Natural killer cell (primary cell): ENCODE data around the gene MYO5A. TPM values are rescaled to one million over a fixed set of nuclear protein-coding genes. Genes with fewer than 3 reads are reported as not detected.

Experiments
- ATAC-seq, 3 donors: fragments of 150-1000 bp in 2 of 3; fragments of 200-7000 bp in 1 of 3; cut with Tn5 transposase; 1 replicate in 1 of 3; 2 replicates in 2 of 3; pipeline ENCODE4 v1.10.0; 2021; ENCODE audit warnings: mild to moderate bottlenecking in 2 of 3, moderate library complexity in 2 of 3
- DNase-seq, 2 donors: peaks; one replicate each; pipeline versions ENCODE4 v3.0.0 to v3.0.0-alpha.2; 2013 to 2021; ENCODE audit warnings: mixed read lengths in 1 of 2
- H3K27ac ChIP-seq: one replicate; pipeline ENCODE4 v1.5.1; 2013; ENCODE audit warnings: mild to moderate bottlenecking, low read length
- H3K27me3 ChIP-seq: one replicate; pipeline ENCODE4 v1.6.1; 2013; ENCODE audit warnings: low read length; ENCODE audit not compliant: control insufficient read depth, insufficient read depth
- H3K36me3 ChIP-seq: one replicate; pipeline ENCODE4 v1.6.1; 2013; ENCODE audit warnings: low read length; ENCODE audit not compliant: control insufficient read depth, insufficient read depth
- H3K4me1 ChIP-seq: one replicate; pipeline ENCODE4 v1.6.1; 2013; ENCODE audit warnings: low read length; ENCODE audit not compliant: control insufficient read depth, insufficient read depth
- H3K4me3 ChIP-seq: one replicate; pipeline ENCODE4 v1.5.1; 2013; ENCODE audit warnings: low read length
- H3K9me3 ChIP-seq: one replicate; pipeline ENCODE4 v1.6.1; 2013; ENCODE audit warnings: low read length; ENCODE audit not compliant: control insufficient read depth, insufficient read depth
- H3K27ac Mint-ChIP-seq, 2 donors: one replicate each; pipeline ENCODE4 v1.8.0; 2022; ENCODE audit warnings: mild to moderate bottlenecking in 2 of 2, mixed read lengths in 2 of 2, moderate library complexity in 1 of 2
- H3K27me3 Mint-ChIP-seq, 2 donors: one replicate each; pipeline ENCODE4 v1.8.0; 2022; ENCODE audit warnings: low read depth in 2 of 2, mixed read lengths in 2 of 2
- H3K36me3 Mint-ChIP-seq: one replicate; pipeline ENCODE4 v1.8.0; 2022; ENCODE audit warnings: mixed read lengths
- H3K4me1 Mint-ChIP-seq, 2 donors: one replicate each; pipeline ENCODE4 v1.8.0; 2022; ENCODE audit warnings: mixed read lengths in 2 of 2
- H3K4me3 Mint-ChIP-seq: one replicate; pipeline ENCODE4 v1.8.0; 2022; ENCODE audit warnings: mild to moderate bottlenecking, moderate library complexity, mixed read lengths
- H3K9me3 Mint-ChIP-seq, 2 donors: one replicate each; pipeline ENCODE4 v1.8.0; 2022; ENCODE audit warnings: mixed read lengths in 2 of 2
- WGBS: methylation state at CpG from one replicate; pipeline ENCODE4 v1.1.7; 2013; ENCODE audit warnings: missing lambda C conversion rate; ENCODE audit not compliant: insufficient coverage; 5-methylcytosine and 5-hydroxymethylcytosine counted together
- intact Hi-C: fragments of 100-400 bp; cut with micrococcal nuclease; formaldehyde crosslinking; loops from one replicate; pipeline ENCODE4 v1.14.2; 2022
- total RNA-seq, 4 donors: library from RNA; stranded (reverse); fragments of 120-200 nt in 1 of 4; gene quantifications; one replicate each; pipeline versions ENCODE4 v1.2.3 to v1.2.4, GENCODE V29; 2013 to 2022
- TF ChIP-seq, protein P1 (sequence below): fragments of 200-600 bp; IDR thresholded peaks from one replicate; pipeline ENCODE4 v1.8.0; 2022; ENCODE audit warnings: antibody characterized with exemption

MYO5A gene
- total RNA-seq, 3 donors from 2014 or later (not counting 1 experiment from before 2014, with no cell fraction given) = 42.8 to 51.5 (median 44.4) TPM

DNA sequence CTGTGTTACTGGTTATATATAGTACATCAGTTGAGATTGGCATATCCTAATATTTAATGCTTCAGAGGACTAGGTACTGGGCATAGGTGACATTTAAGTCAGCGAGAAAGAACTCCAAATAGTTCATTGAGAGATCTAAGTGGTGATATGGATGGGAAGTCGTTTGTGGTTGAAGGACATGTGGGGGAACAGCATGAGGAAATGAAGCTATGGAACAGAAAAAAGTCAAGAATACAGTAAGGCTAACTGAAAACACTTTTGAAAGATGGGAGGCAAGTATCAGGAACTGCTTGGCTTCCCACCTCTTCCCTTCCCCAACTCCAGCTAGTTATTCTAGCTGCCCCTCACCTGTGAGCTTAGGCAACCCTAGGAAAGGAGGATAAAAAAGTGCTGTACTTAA is 3.7 kb upstream of the MYO5A start:
- Histone ChIP-seq H3K36me3 (no peaks in the 10 kb centered on the region), H3K9me3 (no peaks in the 10 kb centered on the region), H3K27me3 (no peaks in the 10 kb centered on the region), H3K4me3 (no peak overlapping the region), H3K4me1 (peaks cover 16% of the 10 kb centered on the region), H3K27ac (no peak overlapping the region)
- peaks cover 4 to 15% of the 10 kb centered on the region in 2 donors for H3K27me3 Mint-ChIP-seq
- H3K4me3 Mint-ChIP-seq = no peak overlapping the region
- peaks cover 14 to 15% of the 10 kb centered on the region in 2 donors for H3K4me1 Mint-ChIP-seq
- 26% methylated on average over 2 of the region's 2 CpGs for WGBS
- ATAC-seq (no peak), DNase-seq (no peak)
- H3K36me3 Mint-ChIP-seq = no peaks in the 10 kb centered on the region
- no peaks in the 10 kb centered on the region for H3K9me3 Mint-ChIP-seq
- H3K27ac Mint-ChIP-seq = no peak overlapping the region
- TF ChIP-seq, protein P1, sequence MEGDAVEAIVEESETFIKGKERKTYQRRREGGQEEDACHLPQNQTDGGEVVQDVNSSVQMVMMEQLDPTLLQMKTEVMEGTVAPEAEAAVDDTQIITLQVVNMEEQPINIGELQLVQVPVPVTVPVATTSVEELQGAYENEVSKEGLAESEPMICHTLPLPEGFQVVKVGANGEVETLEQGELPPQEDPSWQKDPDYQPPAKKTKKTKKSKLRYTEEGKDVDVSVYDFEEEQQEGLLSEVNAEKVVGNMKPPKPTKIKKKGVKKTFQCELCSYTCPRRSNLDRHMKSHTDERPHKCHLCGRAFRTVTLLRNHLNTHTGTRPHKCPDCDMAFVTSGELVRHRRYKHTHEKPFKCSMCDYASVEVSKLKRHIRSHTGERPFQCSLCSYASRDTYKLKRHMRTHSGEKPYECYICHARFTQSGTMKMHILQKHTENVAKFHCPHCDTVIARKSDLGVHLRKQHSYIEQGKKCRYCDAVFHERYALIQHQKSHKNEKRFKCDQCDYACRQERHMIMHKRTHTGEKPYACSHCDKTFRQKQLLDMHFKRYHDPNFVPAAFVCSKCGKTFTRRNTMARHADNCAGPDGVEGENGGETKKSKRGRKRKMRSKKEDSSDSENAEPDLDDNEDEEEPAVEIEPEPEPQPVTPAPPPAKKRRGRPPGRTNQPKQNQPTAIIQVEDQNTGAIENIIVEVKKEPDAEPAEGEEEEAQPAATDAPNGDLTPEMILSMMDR = no peak
- intact Hi-C loops = no loop called here

- Histone ChIP-seq H3K4me1 (peaks cover 16% of the 10 kb centered on the region), H3K27me3 (no peaks in the 10 kb centered on the region), H3K4me3 (no peak overlapping the region), H3K36me3 (no peaks in the 10 kb centered on the region), H3K27ac (no peak overlapping the region), H3K9me3 (no peaks in the 10 kb centered on the region)
- WGBS = 73% methylated on average over 9 of the region's 11 CpGs
- H3K27me3 Mint-ChIP-seq = peaks cover 4 to 15% of the 10 kb centered on the region in 2 donors
- H3K36me3 Mint-ChIP-seq = no peaks in the 10 kb centered on the region
- peak overlapping the region; percentile 37 to 68 for H3K27ac Mint-ChIP-seq
- no peak for ATAC-seq
- DNase-seq = no peak
- peaks cover 21 to 23% of the 10 kb centered on the region in 2 donors for H3K4me1 Mint-ChIP-seq
- intact Hi-C loops = loop anchor here (1.0 to 10.0 kb wide), 5 partner anchors 16 to 205 kb away; partner anchors contain the start of gene ATOSA
- TF ChIP-seq, protein P1 = no peak
- no peaks in the 10 kb centered on the region for H3K9me3 Mint-ChIP-seq
- H3K4me3 Mint-ChIP-seq = peak overlapping the region; percentile 78
These were observed 1.3 kb upstream of the MYO5A start for GRCh38 chr15:52529940-52530339.

- Mint-ChIP-seq H3K27ac (peak overlapping the region; percentile 37 to 68), H3K4me3 (peak overlapping the region; percentile 78), H3K4me1 (peaks cover 21 to 23% of the 10 kb centered on the region in 2 donors), H3K27me3 (peaks cover 4 to 15% of the 10 kb centered on the region in 2 donors), H3K9me3 (no peaks in the 10 kb centered on the region), H3K36me3 (no peaks in the 10 kb centered on the region)
- TF ChIP-seq, protein P1 = no peak
- Histone ChIP-seq H3K27me3 (no peaks in the 10 kb centered on the region), H3K36me3 (no peaks in the 10 kb centered on the region), H3K4me3 (peak overlapping the region; percentile 49), H3K27ac (peak overlapping the region; percentile 81), H3K9me3 (no peaks in the 10 kb centered on the region), H3K4me1 (peaks cover 16% of the 10 kb centered on the region)
- ATAC-seq (no peak), DNase-seq (peak in 1 of 2 donors; percentile 54)
- intact Hi-C loops = loop anchor here (1.0 to 10.0 kb wide), 5 partner anchors 17 to 205 kb away; partner anchors contain the start of gene ATOSA
- 7% methylated on average over 28 of the region's 28 CpGs for WGBS
These were observed 753 bp upstream of the MYO5A start for GRCh38 chr15:52529341-52529924.
